Endothelial cell (in vitro differentiated cells): ENCODE results near the gene ADA. TPM values are rescaled to one million over a fixed set of nuclear protein-coding genes. Genes with fewer than 3 reads are reported as not detected.

Experiments used
- DNase-seq: peaks from one replicate; pipeline ENCODE4 v3.0.0; 2021; ENCODE audit warnings: low spot score
- H3K27ac Mint-ChIP-seq: one replicate; pipeline ENCODE4 v1.8.0; 2021; ENCODE audit warnings: mixed read lengths, inconsistent platforms; ENCODE audit not compliant: unreplicated experiment
- H3K27me3 Mint-ChIP-seq: one replicate; pipeline ENCODE4 v1.8.0; 2021; ENCODE audit warnings: mild to moderate bottlenecking, moderate library complexity, mixed read lengths, inconsistent platforms; ENCODE audit not compliant: unreplicated experiment
- H3K36me3 Mint-ChIP-seq: one replicate; pipeline ENCODE4 v1.8.0; 2021; ENCODE audit warnings: mild to moderate bottlenecking, low read depth, mixed read lengths, inconsistent platforms; ENCODE audit not compliant: unreplicated experiment
- H3K4me1 Mint-ChIP-seq: one replicate; pipeline ENCODE4 v1.8.0; 2021; ENCODE audit warnings: mild to moderate bottlenecking, mixed read lengths, inconsistent platforms; ENCODE audit not compliant: unreplicated experiment
- H3K4me3 Mint-ChIP-seq: one replicate; pipeline ENCODE4 v1.8.0; 2021; ENCODE audit warnings: mild to moderate bottlenecking, mixed read lengths, inconsistent platforms; ENCODE audit not compliant: unreplicated experiment
- H3K9me3 Mint-ChIP-seq: one replicate; pipeline ENCODE4 v1.8.0; 2021; ENCODE audit warnings: mixed read lengths, inconsistent platforms; ENCODE audit not compliant: unreplicated experiment
- total RNA-seq: library from RNA; stranded (reverse); fragmentation: NEBNext Ultra II Directional; extraction: Animal tissue kit (Norgen Biotek cat#: 25700); gene quantifications from one replicate; pipeline ENCODE4 v1.2.1, GENCODE V29; 2021; ENCODE audit not compliant: unreplicated experiment
- TF ChIP-seq, protein P1 (sequence below): fragments of 200-600 bp; sonication (generic); IDR thresholded peaks from one replicate; pipeline ENCODE4 v1.5.0; 2021; ENCODE audit warnings: antibody characterized with exemption; ENCODE audit not compliant: unreplicated experiment

ADA gene
- total RNA-seq, 1 donor from 2014 or later, result 137 TPM

DNA sequence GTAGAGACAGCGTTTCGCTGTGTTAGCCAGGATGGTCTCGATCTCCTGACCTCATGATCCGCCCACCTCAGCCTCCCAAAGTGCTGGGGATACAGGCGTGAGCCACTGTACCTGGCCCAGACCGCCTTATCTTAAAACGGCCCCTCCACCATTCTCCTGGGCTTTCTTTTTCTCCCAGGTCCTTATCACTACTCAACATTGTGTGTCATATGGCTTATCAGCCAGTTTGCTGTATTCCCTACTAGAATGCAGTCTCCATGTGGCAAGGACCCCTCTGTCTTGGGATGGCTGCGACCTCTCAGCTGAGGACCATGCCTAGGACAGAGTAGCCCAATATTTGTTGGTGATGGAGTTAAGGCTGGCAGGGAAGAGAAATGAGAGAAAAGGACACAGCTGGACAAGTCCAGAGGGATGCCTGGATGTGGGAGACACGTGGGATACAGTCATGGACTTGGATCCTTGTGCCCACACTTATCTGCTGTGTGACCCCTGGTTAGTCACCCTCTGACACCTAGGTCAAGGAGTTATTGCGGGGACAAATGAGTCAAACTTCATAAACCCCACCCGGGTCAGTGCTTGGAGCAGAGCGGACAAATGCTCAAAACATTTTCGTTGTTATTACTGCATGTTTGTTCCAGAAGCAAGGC is 24.0 kb downstream of the ADA start:
- Mint-ChIP-seq H3K27ac (no peak overlapping the region), H3K4me3 (no peak overlapping the region), H3K4me1 (no peaks in the 10 kb centered on the region), H3K27me3 (peaks cover 16% of the 10 kb centered on the region), H3K36me3 (peaks cover 38% of the 10 kb centered on the region), H3K9me3 (no peaks in the 10 kb centered on the region)
- TF ChIP-seq, protein P1, sequence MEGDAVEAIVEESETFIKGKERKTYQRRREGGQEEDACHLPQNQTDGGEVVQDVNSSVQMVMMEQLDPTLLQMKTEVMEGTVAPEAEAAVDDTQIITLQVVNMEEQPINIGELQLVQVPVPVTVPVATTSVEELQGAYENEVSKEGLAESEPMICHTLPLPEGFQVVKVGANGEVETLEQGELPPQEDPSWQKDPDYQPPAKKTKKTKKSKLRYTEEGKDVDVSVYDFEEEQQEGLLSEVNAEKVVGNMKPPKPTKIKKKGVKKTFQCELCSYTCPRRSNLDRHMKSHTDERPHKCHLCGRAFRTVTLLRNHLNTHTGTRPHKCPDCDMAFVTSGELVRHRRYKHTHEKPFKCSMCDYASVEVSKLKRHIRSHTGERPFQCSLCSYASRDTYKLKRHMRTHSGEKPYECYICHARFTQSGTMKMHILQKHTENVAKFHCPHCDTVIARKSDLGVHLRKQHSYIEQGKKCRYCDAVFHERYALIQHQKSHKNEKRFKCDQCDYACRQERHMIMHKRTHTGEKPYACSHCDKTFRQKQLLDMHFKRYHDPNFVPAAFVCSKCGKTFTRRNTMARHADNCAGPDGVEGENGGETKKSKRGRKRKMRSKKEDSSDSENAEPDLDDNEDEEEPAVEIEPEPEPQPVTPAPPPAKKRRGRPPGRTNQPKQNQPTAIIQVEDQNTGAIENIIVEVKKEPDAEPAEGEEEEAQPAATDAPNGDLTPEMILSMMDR, result no peak
- DNase-seq, result no peak

DNA sequence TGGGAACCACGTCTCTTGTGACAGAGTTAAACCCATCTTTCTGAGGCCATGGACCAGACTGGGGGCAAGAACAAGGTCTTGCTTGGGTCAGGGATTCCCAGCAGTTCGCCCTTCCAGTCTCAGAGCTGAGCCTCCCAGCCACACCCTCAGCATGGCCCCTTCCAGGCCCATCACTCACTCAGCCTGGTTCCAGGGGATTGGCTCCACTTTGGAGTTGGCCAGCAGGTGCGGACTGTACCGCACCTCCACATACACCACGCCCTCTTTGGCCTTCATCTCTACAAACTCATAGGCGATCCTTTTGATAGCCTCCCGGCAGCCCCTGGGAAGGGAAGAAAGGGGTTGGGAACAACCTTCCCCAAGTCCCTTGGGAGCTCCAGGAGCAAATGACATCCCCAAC is 25.2 kb downstream of the ADA start:
- TF ChIP-seq, protein P1, result no peak
- H3K4me3 Mint-ChIP-seq, result no peak overlapping the region
- H3K27ac Mint-ChIP-seq, result no peak overlapping the region

DNA sequence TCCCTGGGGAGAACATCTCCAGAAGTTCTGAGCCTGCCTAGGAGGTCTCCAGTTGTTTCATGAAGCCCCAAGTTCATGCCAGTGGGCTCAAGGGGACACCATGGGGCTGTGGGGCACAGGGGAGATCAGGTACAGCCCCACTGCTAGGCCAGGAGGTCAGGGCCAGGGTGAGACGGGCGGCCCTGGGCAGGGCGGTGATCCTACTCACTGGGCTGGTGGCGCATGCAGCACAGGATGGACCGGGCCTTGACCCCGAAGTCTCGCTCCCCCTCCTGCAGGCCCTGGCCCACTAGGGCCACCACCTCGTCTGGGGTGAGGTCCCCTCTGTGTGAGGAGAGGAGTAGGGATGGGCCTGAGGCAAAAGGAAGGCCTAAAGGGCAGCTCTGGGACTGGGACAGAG is 26.1 kb downstream of the ADA start:
- Mint-ChIP-seq H3K27ac (no peak overlapping the region), H3K27me3 (peaks cover 21% of the 10 kb centered on the region), H3K9me3 (no peaks in the 10 kb centered on the region), H3K36me3 (peaks cover 54% of the 10 kb centered on the region), H3K4me1 (peaks cover 3% of the 10 kb centered on the region), H3K4me3 (no peak overlapping the region)
- DNase-seq, result no peak
- TF ChIP-seq, protein P1, result no peak

More for the DNA sequence above, 25.2 kb downstream of the ADA start:
- H3K36me3 Mint-ChIP-seq, result peaks cover 46% of the 10 kb centered on the region
- no peak for DNase-seq
- peaks cover 3% of the 10 kb centered on the region for H3K4me1 Mint-ChIP-seq
- no peaks in the 10 kb centered on the region for H3K9me3 Mint-ChIP-seq
- H3K27me3 Mint-ChIP-seq, result peaks cover 19% of the 10 kb centered on the region

DNA sequence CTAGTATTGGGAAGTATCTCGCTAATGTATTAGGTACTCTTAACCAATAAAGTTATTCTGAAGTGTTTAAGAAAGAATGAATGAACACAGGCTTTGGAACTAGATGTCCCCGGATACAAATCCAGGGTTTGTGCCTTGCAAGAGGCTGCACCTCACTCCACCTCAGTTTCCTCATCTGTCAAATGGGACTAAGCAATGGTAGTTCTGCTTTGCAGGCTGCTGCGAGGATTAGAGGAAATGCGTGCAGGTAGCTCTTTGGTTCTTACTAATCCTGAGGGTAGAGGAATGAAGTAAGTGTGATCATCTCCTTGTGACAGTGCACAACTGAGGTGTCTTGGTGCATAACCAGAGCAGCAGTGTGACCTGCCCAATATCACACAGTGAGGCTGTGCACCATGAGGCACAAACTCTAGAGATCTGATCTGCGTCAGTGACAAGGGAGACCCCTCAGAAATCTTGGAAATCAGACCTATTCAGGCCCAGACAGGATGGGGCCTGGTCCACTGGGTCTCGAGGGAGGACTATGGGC is 26.7 kb downstream of the ADA start:
- no peak for DNase-seq
- Mint-ChIP-seq H3K27ac (no peak overlapping the region), H3K36me3 (peaks cover 60% of the 10 kb centered on the region), H3K4me3 (no peak overlapping the region), H3K27me3 (peaks cover 23% of the 10 kb centered on the region), H3K4me1 (peaks cover 3% of the 10 kb centered on the region), H3K9me3 (no peaks in the 10 kb centered on the region)
- TF ChIP-seq, protein P1, result no peak

DNA sequence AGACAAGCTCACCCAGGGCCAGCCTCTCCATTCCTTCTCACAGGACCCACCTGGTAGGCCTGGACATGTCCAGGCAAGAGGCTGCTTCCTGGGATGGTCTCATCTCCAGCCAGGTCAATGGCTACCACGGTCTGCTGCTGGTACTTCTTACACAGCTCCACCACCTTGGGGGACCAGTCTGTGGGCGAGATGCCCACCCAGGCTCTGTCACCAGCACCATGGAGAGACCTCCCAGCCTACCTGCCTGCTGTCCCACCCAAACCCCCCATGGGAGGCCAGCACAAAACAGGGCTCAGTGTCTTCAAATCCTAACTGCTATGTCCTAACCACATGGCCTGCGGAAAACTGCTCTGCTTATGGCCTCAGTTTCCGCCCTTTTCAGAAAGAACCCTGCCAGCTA is 27.3 kb downstream of the ADA start:
- TF ChIP-seq, protein P1, result no peak
- H3K27me3 Mint-ChIP-seq, result peaks cover 30% of the 10 kb centered on the region
- H3K9me3 Mint-ChIP-seq, result no peaks in the 10 kb centered on the region
- H3K4me3 Mint-ChIP-seq, result no peak overlapping the region
- peaks cover 3% of the 10 kb centered on the region for H3K4me1 Mint-ChIP-seq
- H3K36me3 Mint-ChIP-seq, result peaks cover 66% of the 10 kb centered on the region
- H3K27ac Mint-ChIP-seq, result no peak overlapping the region
- no peak for DNase-seq
